NCI-H748 treated with DMSO at 0.1 percent for 48 hours (cell line): ENCODE measurements around the gene MINK1.
"Not testable (repeated sequence)": the region's sequence is repeated elsewhere in the genome, so short reads cannot be mapped to it uniquely, and the experiment has no call there.

Experiments used
- DNase-seq: peaks from one replicate; lab custom pipeline; 2025; lab: John Stamatoyannopoulos, UW

The MINK1 gene

DNA sequence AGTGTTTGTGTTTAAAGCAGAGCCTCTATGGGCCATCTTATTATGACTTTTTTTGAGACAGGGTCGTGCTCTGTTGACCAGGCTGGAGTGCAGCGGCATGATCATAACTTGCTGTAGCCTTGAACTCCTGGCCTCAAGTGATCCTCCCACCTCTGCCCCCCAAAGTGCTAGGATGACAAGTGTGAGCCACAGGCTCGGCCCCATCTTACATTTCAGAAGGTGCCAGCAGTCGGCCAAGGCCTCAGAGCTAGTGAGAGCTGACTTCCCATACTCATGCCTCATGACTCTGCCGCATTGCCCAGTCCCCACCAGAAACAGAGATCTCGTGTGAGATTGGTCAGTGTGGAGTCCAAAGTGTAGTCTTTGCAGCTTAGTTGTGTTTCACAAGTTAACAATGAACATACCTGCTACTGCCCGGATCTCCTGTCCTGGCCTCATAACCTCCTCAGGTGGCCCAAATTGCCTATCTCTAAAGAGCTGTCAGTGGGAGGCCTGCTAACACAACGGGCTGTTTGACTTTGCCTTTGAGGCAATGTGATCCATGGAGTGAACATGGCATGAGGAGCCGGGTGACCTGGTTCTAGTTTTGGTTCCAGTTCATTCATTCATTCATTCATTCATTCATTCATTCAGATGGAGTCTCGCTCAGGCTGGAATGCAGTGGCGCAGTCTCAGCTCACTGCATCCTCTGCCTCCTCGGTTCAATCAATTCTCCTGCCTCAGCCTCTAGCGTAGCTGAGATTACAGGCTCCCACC is 13.7 kb downstream of the MINK1 start:
- no peak for DNase-seq

DNA sequence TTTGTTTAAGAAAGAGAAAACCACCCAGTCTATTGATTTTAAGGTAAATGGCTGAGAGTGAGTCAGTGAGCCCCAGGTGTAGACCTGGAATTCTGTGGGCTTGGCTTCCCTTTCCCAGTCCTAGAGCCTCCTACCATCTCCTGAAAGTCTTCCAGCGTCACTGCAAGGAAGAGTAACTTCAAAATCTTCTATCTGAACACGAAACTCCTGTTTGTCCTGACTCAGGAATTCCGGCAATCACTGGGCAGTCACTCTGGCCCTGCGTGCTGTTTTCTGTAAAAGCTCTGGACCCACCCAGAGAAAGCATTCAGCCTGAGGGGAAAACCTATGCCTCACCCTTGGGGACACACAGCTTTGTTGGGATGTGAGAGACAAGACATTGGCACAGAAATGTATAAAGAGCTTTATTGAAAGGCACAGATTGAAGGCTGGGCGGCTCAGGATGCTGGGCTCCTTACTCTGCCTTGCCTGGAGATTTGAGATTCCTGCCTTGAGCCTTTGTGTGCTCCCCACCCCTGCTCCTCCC is 15.9 kb downstream of the MINK1 start:
- no peak for DNase-seq

DNA sequence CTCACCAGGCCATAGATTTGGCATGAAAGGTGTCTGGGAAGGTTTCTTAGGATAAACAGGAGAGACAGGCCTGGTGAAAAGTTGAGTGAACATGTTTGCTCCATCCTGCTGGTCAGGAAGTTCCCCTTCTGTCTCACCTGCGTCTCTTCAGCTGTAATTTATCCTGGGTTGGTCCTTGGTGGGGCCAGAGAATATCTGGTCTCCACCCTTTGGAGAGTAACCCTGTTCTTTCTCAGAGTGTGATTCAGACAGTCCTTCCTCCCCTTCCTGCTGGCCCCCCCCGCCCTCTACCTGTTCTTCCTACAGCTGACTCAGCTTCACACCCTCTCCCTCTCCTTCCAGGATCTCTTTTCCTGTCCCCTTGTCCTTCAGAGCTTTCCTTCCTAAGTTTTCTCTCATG is 17.1 kb downstream of the MINK1 start:
- no peak for DNase-seq

DNA sequence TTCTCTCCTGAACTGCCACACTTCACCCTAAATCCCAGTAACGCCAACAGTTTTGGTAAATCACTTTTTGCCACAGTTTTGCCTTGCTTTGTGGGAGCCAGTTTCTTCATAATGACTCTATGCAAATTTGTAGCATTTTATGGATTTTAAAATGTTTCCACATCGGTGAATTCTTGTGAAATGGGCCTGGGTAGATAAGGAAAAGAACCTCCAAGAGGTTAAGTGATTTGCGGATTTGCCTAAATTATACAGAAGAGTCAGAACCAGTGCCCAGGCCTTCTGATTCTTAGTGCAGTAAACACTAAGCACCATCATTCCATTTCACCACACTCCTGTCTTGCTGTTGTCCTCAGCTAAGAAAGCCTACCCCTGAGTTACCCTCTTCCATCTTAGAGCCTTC is 17.9 kb downstream of the MINK1 start:
- no peak for DNase-seq

DNA sequence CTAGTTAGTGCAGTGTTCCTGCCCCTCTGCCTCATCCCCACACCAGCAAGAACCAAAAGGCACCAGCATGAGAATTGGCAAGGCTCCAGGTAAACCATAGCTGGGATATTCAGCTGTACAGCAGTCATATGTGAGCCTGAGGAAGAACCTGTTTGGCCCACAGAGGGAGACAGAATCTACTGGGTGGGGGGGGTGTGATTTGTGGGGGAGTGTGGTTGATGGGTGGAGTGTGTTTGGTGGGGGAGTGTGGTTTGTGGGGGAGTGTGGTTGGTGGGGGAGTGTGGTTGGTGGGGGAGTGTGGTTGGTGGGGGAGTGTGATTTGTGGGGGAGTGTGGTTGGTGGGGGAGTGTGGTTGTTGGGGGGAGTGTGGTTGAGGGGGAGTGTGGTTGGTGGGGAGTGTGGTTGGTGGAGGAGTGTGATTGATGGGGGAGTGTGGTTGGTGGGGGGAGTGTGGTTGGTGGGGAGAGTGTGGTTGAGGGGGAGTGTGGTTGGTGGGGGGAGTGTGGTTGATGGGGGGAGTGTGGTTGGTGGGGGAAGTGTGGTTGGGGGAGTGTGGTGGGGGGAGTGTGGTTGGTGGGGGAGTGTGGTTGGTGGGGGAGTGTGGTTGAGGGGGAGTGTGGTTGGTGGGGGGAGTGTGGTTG is 19.5 kb downstream of the MINK1 start:
- no peak for DNase-seq

DNA sequence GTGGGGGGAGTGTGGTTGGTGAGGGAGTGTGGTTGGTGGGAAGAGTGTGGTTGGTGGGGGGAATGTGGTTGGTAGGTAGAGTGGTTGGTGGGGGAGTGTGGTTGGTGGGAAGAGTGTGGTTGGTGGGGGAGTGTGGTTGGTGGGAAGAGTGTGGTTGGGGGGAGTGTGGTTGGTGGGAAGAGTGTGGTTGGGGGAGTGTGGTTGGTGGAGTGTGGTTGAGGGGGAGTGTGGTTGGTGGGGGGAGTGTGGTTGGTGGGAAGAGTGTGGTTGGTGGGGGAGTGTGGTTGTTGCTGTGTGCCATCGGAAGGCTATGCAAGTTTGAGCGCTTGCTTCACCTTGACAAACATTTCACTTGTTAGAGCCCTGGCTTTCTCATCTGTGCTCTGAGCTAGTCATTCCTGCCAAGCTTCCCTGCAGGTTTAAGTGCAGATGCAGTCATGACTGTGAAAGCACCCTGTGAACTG is 20.1 kb downstream of the MINK1 start:
- DNase-seq: no peak

DNA sequence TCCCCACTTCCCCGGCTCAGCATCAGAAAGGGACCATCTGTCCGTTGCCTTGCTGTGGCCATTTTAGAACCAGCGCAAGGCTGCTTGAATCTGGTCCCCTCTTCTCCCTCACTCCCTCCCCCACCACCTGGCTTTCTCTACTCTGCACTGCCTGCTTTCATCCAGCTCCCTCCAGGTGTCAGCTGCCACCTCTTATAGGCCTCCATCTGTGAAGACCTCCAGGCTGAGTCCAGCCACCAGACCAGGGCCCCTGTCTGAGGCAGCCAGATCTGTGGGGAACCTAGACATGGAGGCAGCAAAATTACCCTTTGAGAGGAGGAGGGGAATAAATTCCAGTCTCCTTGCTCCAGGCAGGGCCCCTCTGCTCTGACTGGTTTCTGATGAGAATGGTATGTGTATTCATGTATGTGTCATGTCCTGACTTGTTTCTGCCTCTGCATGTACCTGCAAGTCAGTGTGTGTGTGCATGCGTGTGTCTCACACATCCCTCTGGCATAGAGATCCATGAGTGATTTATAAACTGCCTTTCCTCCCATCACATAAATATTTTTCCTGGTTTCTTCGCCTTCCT is 21.1 kb downstream of the MINK1 start:
- DNase-seq: no peak

DNA sequence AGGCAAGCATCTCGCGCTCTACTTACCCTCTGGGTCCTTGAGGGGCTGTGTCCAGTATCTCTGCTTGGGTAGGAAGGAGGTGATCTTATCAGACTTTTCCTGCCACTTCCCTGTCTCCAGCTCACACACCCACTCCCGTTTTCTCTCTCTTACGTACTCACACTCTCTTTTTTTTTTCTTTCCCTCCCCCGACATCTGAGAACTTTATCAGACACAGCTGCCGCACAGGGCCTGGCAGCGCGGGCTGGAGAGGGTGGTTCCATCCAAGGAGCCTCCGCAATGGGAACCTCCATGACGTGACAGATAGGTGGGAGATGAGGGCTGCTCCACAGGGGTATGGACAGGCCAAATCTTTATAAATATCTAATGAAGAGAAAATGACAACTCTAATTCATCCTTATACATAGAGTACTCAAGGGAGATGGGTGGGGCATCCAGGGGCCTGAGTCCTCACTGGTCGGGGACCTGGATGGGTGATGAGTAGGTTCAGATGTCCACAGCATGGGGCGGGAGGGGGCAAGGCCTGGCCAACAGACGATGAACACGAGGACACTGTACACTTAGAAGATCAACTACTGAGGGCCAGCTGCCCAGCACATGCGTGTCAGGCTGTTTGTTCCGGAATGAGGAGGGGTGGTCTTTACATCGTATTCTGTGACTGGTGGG is 23.3 kb downstream of the MINK1 start:
- no peak for DNase-seq

DNA sequence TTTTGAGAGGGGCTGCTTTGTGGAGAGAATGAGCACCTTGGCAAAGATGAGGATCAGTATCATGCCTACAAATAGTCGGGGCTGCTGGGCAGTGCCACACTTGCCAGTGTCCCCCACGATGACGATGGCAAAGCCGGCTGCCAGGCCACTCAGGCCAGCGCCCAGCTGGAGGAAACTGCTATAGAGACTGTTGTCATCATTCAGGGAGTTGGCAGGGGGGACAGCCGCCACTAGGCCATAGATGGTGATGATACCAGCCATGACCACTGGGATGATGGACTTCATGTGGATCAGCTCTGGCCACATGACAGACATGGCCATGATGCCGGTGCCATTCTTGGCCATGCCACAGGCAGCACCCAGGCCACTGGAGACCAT is 23.8 kb downstream of the MINK1 start:
- DNase-seq: no peak

DNA sequence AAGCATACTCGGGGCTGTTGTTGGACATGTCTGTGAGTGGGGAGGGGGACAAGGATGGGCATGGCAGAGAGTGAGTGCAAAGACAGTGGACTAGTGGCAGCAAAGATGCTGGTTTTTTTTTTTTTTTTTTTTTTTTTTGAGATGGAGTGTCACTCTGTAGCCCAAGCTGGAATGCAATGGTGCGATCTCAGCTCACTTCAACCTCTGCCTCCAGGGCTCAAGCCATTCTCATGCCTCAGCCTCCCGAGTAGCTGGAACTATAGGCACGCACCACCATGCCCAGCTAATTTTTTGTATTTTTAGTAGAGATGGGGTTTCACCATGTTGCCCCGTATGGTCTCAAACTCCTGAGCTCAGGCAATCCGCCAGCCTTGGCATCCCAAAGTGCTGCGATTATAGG is 24.2 kb downstream of the MINK1 start:
- DNase-seq: not testable (repeated sequence)

DNA sequence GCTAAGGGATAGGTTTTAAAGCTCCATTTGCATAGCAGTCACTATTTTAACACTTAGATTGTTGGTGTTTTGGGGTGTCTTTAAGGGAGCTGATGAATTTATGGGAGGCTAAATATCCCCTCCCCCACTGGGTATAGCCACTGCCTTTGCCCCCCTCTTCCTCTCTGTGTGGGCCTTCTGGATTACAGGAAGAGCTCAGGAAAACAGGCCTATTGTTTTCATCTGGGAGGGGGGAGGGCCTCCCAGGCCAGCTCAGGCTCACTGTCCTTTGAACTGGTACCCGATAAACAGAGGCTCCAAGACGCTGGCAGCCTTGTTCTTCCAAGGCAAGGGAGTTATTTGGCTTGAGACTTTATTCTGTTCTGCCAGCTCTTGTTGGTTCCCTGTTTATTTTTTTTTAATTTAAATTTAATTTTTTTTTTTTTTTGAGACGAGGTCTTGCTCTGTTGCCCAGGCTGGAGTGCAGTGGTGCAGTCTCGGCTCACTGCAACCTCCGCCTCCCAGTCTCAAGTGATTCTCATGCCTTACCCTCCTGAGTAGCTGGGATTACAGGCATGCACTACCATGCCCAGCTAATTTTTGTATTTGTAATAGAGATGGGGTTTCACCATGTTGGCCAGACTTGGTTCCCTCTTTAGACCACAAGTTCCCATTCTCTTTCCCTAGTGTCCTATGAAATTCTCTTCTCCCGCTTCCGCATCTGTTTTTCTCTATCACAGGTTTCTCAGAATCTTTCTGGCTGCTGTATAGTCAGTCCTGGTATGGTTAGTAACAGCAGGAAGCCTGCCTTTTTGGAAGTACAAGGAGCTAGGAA is 25.1 kb downstream of the MINK1 start:
- no peak for DNase-seq

DNA sequence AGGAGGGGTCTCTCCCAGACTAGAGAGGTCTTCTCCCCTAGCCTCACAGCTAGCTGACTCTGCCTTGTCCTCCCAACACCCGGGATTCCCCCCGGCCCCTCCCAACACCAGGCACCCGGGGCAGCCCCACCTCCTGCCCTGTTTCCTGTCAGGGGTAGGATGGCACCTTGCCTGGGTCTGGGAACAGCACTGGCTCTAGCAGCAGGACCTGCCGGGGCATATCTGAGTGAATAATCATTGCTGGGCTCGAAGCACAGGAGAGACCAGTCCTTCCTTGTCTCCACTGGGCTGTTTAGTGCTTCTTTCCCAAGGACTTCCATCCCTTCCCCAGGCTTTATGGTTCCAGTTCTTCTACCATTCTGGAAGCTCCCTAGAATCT is 25.7 kb downstream of the MINK1 start:
- DNase-seq: no peak

DNA sequence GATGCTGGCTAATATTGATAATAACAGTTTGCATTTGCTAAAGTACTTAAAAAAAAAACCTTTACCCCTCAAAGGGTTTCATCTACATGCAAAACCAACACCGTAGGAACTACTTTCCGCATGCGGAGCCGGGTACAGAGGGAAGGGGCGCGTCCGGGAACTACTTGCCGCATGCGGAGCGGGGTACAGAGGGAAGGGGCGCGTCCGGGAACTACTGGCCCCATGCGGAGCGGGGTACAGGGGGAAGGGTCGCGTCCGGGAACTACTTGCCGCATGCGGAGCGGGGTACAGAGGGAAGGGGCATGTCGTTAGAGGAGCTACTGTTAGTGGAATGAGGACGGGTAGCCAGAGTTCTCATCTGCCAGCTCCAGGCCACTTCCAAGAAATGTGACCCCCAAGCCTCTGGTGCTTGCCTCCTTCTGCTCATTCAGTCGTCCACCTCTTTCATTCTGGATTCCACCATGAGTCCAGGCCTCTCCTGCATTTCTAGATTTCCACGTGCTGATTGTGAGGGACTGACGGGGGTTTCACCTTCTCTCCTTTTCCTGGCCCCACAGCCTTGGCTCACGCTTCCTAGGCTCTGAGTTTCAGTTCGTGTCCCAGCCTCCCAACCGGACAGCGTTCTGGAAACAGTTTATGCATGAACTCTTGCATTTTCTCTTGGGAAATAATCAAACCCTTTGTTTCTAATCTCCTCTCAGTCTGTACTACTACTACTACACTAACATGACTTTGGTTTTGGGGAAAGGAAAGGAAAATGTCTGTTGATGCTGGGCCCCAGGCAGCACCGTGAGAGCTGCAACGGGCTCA is 26.9 kb downstream of the MINK1 start:
- DNase-seq: no peak

DNA sequence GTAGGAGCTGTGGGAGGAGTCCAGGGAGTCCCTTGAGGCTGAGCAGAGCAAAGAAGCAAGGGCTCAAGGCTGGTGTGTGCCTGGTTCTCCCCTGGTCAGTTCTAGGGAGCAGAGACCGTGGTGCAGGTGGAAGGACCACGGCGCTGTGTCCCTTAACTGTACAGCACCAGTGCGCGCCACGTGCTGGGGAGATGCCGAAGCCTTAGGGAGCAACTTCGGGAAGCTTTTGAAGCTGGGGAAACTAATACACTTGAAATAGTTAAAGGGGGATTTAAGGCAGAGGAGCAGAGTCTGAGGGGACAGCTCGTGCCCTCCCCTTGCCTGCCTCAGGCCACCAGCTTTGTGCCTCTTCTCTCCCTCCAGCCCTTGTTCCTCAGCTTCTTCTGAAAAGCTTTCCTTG is 27.5 kb downstream of the MINK1 start:
- no peak for DNase-seq

DNA sequence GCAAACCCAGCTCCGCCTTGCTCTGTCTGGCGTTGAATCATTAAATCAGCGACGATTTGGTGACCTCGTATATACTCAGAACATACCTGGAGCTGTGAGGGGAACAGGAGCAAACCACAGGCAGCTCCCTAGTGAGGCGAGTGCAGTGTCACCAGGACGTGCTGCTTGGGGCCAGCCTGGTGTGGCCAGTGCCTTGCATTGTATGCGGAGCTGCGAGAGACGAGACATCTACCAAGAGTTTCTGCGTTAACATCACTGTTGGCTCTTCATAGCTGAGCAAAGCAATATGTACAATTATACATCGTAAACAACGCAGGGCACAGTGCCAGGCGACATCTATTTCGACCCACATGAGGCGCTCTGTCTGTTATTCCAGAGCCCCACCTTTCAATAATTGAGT is 27.9 kb downstream of the MINK1 start:
- DNase-seq: no peak

DNA sequence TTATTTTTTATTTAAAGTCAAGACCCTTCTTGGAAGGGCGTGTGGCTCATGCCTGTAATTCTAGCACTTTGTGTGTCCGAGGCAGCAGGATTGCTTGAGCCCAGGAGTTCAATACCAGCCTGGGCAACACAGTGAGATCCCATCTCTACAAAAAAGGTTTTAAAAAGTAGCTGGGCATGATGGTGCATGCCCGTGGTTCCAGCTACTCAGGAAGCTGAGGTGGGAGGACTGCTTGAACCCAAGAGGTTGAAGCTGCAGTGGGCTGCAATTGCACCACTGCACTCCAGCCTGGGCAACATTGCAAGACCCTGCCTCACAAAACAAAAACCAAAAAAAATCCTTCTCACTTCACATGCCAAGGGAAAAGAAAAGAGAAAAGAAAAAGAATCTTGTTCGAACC is 29.6 kb downstream of the MINK1 start:
- no peak for DNase-seq

DNA sequence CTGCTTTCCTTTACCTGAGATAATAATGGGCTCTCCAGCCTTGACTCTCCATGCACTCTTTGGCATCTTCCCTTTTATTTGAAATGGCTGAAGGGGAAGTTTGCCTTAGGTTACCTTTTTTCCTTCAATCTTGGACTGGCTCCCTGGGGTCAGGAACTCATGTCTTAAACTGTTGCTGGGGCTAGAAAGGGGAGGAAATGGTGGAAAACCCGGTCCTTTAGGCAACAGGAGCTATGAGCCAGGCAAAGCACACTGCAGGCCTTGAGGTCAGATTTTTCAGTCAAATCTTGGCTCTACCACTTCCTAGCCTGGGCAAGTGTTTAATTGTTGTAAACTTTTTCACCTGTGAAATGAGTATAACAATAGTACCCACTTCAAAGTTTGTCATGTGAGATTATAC is 30.2 kb downstream of the MINK1 start:
- no peak for DNase-seq

DNA sequence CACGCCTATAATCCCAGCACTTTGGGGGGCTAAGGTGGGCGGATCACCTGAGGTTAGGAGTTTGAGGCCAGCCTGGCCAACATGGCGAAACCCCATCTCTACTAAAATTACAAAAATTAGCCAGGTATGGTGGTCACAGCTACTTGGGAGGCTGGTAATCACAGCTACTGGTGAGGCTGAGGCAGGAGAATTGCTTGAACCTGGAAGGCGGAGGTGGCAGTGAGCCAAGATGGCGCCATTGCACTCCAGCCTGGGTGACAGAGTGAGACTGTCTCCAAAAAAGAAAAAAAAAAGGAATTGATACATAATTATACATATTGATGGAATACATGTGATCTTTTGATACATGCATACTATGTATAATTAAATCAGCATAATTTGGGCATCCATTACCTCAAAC is 34.4 kb downstream of the MINK1 start:
- not testable (repeated sequence) for DNase-seq

DNA sequence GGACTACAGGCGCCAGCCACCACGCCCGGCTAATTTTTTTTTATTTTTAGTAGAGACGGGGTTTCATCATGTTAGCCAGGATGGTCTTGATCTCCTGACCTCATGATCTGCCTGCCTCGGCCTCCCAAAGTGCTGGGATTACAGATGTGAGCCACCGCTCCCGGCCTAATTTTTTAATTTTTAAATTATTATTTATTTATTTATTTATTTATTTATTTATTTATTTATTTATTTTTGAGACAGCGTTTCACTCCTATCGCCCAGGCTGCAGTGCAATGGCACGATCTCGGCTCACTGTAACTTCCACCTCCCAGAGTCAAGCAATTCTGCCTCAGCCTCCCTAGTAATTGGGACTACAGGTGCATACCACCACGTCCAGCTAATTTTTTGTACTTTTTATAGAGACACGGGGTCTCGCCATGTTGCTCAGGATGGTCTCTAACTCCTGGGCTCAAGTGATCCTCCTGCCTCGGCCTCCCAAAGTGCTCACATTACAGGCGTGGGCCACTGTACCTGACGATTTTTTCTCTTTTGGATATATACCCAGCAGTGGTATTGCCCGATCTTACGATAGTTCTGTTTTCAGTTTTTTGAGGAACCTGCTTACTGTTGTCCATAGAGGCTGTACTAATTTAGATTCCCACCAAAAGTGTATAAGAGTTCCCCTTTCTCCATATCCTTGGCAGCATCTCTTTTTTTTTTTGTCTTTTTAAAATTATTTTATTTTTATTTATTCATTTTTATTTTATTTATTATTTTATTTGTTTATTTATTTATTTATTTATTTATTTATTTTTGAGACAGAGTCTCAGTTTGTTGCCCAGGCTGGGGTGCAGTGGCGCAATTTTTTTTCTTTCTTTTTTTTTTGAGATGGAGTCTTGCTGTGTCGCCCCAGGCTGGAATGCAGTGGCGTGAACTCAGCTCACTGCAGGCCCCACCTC is 36.2 kb downstream of the MINK1 start:
- not testable (repeated sequence) for DNase-seq

DNA sequence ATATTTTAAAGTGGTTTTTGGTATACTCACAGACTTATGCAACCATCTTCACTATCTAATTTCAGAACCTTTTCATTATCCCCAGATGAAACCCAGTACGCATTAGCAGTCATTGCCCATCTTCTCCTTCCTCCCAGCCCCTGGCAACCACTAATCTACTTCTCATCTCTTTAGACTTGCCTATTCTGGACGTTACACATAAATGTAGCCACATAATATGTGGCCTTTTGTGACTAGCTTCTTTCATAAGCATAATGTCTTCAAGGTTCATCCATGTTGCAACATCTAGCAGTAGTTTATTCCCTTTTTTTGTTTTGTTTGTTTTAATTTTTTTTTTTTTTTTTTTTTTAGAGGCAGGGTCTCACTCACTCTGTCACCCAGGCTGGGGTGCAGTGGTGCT is 37.7 kb downstream of the MINK1 start:
- DNase-seq: no peak
